HG03025 (cell line): ENCODE measurements around the gene DYNC1I1.

Source experiments
- ATAC-seq: cut with Tn5 transposase; IDR thresholded peaks from one replicate; pipeline ENCODE4 v1.9.1; 2021; ENCODE audit warnings: mild to moderate bottlenecking, moderate library complexity; ENCODE audit not compliant: unreplicated experiment, low FRiP score

DYNC1I1 gene

GRCh38 chr7:95843286-95843685 is 70.9 kb downstream of the DYNC1I1 start:
- ATAC-seq: no peak

GRCh38 chr7:95845007-95845406 is 72.7 kb downstream of the DYNC1I1 start:
- peak; percentile 43 for ATAC-seq

GRCh38 chr7:95847061-95847460 is 74.7 kb downstream of the DYNC1I1 start:
- no peak for ATAC-seq

GRCh38 chr7:95859429-95859828 is 87.1 kb downstream of the DYNC1I1 start:
- no peak for ATAC-seq

GRCh38 chr7:95861041-95861440 is 88.7 kb downstream of the DYNC1I1 start:
- ATAC-seq: no peak

GRCh38 chr7:95863623-95864022 is 91.3 kb downstream of the DYNC1I1 start:
- ATAC-seq: no peak

- ATAC-seq: no peak
Measured at GRCh38 chr7:95865716-95866371, 93.5 kb downstream of the DYNC1I1 start.

GRCh38 chr7:95867309-95867708 is 95.0 kb downstream of the DYNC1I1 start:
- peak; percentile 85 for ATAC-seq

GRCh38 chr7:95871075-95871848 is 98.9 kb downstream of the DYNC1I1 start:
- no peak for ATAC-seq

GRCh38 chr7:95871896-95872295 is 99.5 kb downstream of the DYNC1I1 start:
- ATAC-seq: no peak

- ATAC-seq: no peak
Measured at GRCh38 chr7:95874129-95874528, 101.8 kb downstream of the DYNC1I1 start.

GRCh38 chr7:95874541-95875265 is 102.3 kb downstream of the DYNC1I1 start:
- no peak for ATAC-seq

GRCh38 chr7:95875519-95875918 is 103.2 kb downstream of the DYNC1I1 start:
- no peak for ATAC-seq

GRCh38 chr7:95878677-95879076 is 106.3 kb downstream of the DYNC1I1 start:
- ATAC-seq: no peak

GRCh38 chr7:95881597-95881996 is 109.2 kb downstream of the DYNC1I1 start:
- ATAC-seq: no peak

- no peak for ATAC-seq
Measured at GRCh38 chr7:95883217-95883616, 110.9 kb downstream of the DYNC1I1 start.

- ATAC-seq: no peak
Measured at GRCh38 chr7:95886501-95887090, 114.2 kb downstream of the DYNC1I1 start.

- ATAC-seq: no peak
Measured at GRCh38 chr7:95893484-95893883, 121.1 kb downstream of the DYNC1I1 start.

- no peak for ATAC-seq
Measured at GRCh38 chr7:95897557-95898251, 125.3 kb downstream of the DYNC1I1 start.

- no peak for ATAC-seq
Measured at GRCh38 chr7:95899919-95900513, 127.7 kb downstream of the DYNC1I1 start.
